ENCODE results near the gene TAC4. TPM values are rescaled to one million over a fixed set of nuclear protein-coding genes. Genes with fewer than 3 reads are reported as not detected.

Gene TAC4
- total and polyA plus RNA-seq, 10 of the 15 experiments (the other 5 are each of a cell fraction or from before 2014, with no cell fraction given), result not detected

GRCh38 chr17:49817993-49818392, 29.9 kb downstream of the TAC4 start (continued):
- TF ChIP-seq RUNX3 (IDR thresholded peaks at IDR 0.05; ENCODE audit: low read length) (no peak), MXI1 (IDR thresholded peaks at IDR 0.05; ENCODE audit: low read depth, low read length) (no peak), SMARCA5 (IDR thresholded peaks at IDR 0.05) (no peak), POLR2AphosphoS5 (IDR thresholded peaks at IDR 0.05; ENCODE audit: low read length) (no peak)

- Histone ChIP-seq H3K4me3 (no peak overlapping the region), H4K20me1 (ENCODE audit: control insufficient read depth, insufficient read depth) (no peaks in the 10 kb centered on the region), H3K27ac (ENCODE audit: control insufficient read depth, insufficient read depth) (no peak overlapping the region), H3K36me3 (ENCODE audit: control insufficient read depth in 2 of 2, insufficient read depth in 2 of 2, low read length in 1 of 2) (peaks cover 10 to 50% of the 10 kb centered on the region in 2 experiments), H3K9me3 (replicated peaks; ENCODE audit: control insufficient read depth, insufficient read depth, low read length) (no peaks in the 10 kb centered on the region), H3K4me1 (ENCODE audit: control insufficient read depth, insufficient read depth, low read length) (no peaks in the 10 kb centered on the region), H3K79me2 (ENCODE audit: control insufficient read depth, insufficient read depth, low read length) (no peaks in the 10 kb centered on the region), H3K4me2 (ENCODE audit: control insufficient read depth, insufficient read depth) (no peak overlapping the region), H3K9ac (ENCODE audit: control insufficient read depth, insufficient read depth, low read length) (no peak overlapping the region), H3K27me3 (replicated peaks in 1 of 2; ENCODE audit: control insufficient read depth in 2 of 2, insufficient read depth in 2 of 2, low read length in 1 of 2) (no peaks in the 10 kb centered on the region), H2AFZ (ENCODE audit: control insufficient read depth, low read depth, low read length) (no peak overlapping the region)
- RAD21 ChIA-PET (ENCODE audit: unreplicated experiment), result interaction anchor here (1.2 kb wide), 1 partner anchor 120 kb away, joined by 3 read pairs; no protein-coding TSS in a partner anchor
- ATAC-seq (no peak), DNase-seq (ENCODE audit: low read depth, low spot score) (no peak), FAIRE-seq (no peak)
- intact Hi-C loops (cut with micrococcal nuclease; ENCODE audit: unreplicated experiment) (no loop called here), in situ Hi-C loops (cut with MboI) (no loop called here)
- WGBS (ENCODE audit: insufficient coverage, insufficient replicate concordance, low lambda C conversion rate, missing lambda C conversion rate), result 98% methylated on average over 9 of the region's 9 CpGs
- CTCF ChIA-PET, result interaction anchor here (0.6 to 1.0 kb wide), 2 partner anchors 64 to 259 kb away, joined by 3 read pairs; no protein-coding TSS in a partner anchor
- POLR2A ChIA-PET, result no interaction called here
- TF ChIP-seq CHD1 (IDR thresholded peaks at IDR 0.05; ENCODE audit: low read depth, low read length), result no peak
- TF ChIP-seq MYC (IDR thresholded peaks at IDR 0.05; ENCODE audit: insufficient read depth, insufficient read length, insufficient replicate concordance, low read length, severe bottlenecking), result no peak
- TF ChIP-seq CBX3 (IDR thresholded peaks at IDR 0.05; ENCODE audit: borderline replicate concordance, low read depth), result no peak
- no peak for TF ChIP-seq NFXL1 (IDR thresholded peaks at IDR 0.05; ENCODE audit: borderline replicate concordance)
- TF ChIP-seq RUNX3 (IDR thresholded peaks at IDR 0.05; ENCODE audit: low read length), result no peak
- no peak for TF ChIP-seq IRF3 (IDR thresholded peaks at IDR 0.05)
- no peak for TF ChIP-seq CREB1 (IDR thresholded peaks at IDR 0.05; ENCODE audit: low read depth)
- TF ChIP-seq PAX5 (IDR thresholded peaks at IDR 0.05; ENCODE audit: borderline replicate concordance, low read depth, low read length), result no peak
- TF ChIP-seq CBX5 (IDR thresholded peaks at IDR 0.05; ENCODE audit: low read depth), result no peak
- no peak for TF ChIP-seq RCOR1 (conservative IDR thresholded peaks at IDR 0.05; ENCODE audit: low read depth, low read length)
- no peak for TF ChIP-seq PAX8 (IDR thresholded peaks at IDR 0.05)
- no peak for TF ChIP-seq ATF3 (IDR thresholded peaks at IDR 0.05; ENCODE audit: borderline replicate concordance, extremely low read depth, low read depth, low read length)
- no peak for TF ChIP-seq ZNF687 (IDR thresholded peaks at IDR 0.05)
- no peak for TF ChIP-seq SIX5 (IDR thresholded peaks at IDR 0.05; ENCODE audit: low read depth, low read length, severe bottlenecking)
- no TSS peak for BruUV-seq (replicated peaks)
- SMC1A ChIA-PET (ENCODE audit: uncharacterized antibody, unreplicated experiment), result no interaction called here
These were observed 32.0 kb downstream of the TAC4 start for GRCh38 chr17:49815761-49816281.
